IPS-20b (cell line): ENCODE measurements around the gene FAM180B.
"Not testable (repeated sequence)": the region's sequence is repeated elsewhere in the genome, so short reads cannot be mapped to it uniquely, and the experiment has no call there.

ENCODE experiments used
- H3K27ac ChIP-seq: one replicate; pipeline ENCODE4 v1.5.1; 2013; ENCODE audit warnings: low read length
- H3K27me3 ChIP-seq: 2 replicates; pipeline ENCODE4 v1.6.1; 2013; ENCODE audit warnings: mild to moderate bottlenecking, low read length, inconsistent platforms; ENCODE audit not compliant: insufficient read depth
- H3K36me3 ChIP-seq: 2 replicates; pipeline ENCODE4 v1.6.1; 2013; ENCODE audit warnings: low read depth, mild to moderate bottlenecking, inconsistent platforms, low read length, moderate library complexity; ENCODE audit not compliant: insufficient read depth
- H3K4me1 ChIP-seq: 2 replicates; pipeline ENCODE4 v1.6.1; 2013; ENCODE audit warnings: mild to moderate bottlenecking, control low read depth, inconsistent platforms, low read length, moderate library complexity; ENCODE audit not compliant: insufficient read depth
- H3K4me3 ChIP-seq: 2 replicates; pipeline ENCODE4 v1.5.1; 2013; ENCODE audit warnings: mild to moderate bottlenecking, low read length, inconsistent platforms
- H3K9ac ChIP-seq: 2 replicates; pipeline ENCODE4 v1.6.1; 2013; ENCODE audit warnings: low read depth, mild to moderate bottlenecking, inconsistent platforms, low read length, moderate library complexity
- H3K9me3 ChIP-seq: 2 replicates; pipeline ENCODE4 v1.6.1; 2013; ENCODE audit warnings: mild to moderate bottlenecking, low read depth, low read length, inconsistent platforms; ENCODE audit not compliant: insufficient read depth

The FAM180B gene

GRCh38 chr11:47631473-47631872, 45.0 kb downstream of the FAM180B start:
- peaks cover 88% of the 10 kb centered on the region for H3K36me3 ChIP-seq

GRCh38 chr11:47636331-47636730, 49.9 kb downstream of the FAM180B start:
- H3K36me3 ChIP-seq = peaks cover 72% of the 10 kb centered on the region
- H3K4me3 ChIP-seq, H3K4me1 ChIP-seq, H3K27me3 ChIP-seq, H3K9ac ChIP-seq, H3K27ac ChIP-seq, H3K9me3 ChIP-seq: not testable (repeated sequence)

More at GRCh38 chr11:47631473-47631872, 45.0 kb downstream of the FAM180B start:
- no peaks in the 10 kb centered on the region for H3K27me3 ChIP-seq
- H3K9me3 ChIP-seq = no peaks in the 10 kb centered on the region
- no peak overlapping the region for H3K4me3 ChIP-seq
- no peaks in the 10 kb centered on the region for H3K4me1 ChIP-seq
- H3K9ac ChIP-seq = no peak overlapping the region
- H3K27ac ChIP-seq = no peak overlapping the region
